ENCODE results near the gene GALNT11.

GALNT11 gene
- long read RNA-seq, transcript GALNT11-205 (12 exons, 2,727 nt): major isoform, 120 of 159 reads
- long read RNA-seq, partial matches to known transcripts: 7 of 159 reads
- long read RNA-seq, other reads (novel, unspliced or antisense): 32 of 159 reads

DNA sequence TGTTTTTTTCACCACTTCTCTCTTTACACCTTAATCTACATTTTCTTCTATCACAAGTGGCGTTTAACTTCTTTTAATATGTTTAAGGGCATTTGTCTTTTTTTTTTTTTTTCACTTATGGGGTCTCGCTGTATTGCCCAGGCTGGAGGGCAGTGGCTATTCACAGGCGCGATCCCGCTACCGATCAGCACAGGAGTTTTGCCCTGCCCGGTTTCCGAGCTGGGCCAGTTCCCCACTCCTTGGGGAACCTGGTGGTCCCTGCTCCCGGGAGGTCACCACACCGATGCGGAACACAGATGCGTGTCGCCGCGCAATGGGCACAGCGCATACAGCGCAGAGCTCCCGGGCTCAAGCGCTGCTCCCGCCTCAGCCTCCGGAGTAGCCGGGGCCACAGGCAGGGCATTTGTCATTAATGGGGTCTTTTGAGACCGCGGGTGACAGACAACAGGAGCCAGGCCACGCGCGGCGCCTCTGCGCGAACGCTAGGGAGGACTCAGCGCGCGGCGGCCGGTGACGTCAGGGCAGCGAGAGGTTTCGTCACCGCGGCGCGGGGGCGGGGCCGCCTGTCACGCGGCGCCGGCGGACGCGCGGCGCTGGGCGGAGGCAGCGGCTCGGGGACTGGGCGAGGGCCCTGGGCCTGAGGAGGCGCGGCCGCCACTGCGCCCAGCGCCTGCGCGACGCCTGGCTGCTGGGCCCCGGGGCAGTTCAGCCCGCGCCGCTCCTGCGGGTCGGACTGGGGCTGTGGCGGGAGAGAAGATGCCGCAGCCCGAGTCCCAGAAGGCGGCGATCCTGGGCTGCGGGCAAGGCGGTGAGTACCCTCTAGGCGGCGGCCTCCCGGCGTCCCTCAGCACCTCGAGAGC, at the start of gene GALNT11:
Gene GALNT11, plus strand, starts transcription at position 598 of the 860 bp plus-strand sequence. CDS start 68,554 bp downstream, outside the sequence.
- TF ChIP-seq POLR2AphosphoS5 (IDR thresholded peaks at IDR 0.05; ENCODE audit: low read depth): peak; percentile 84; the same call in 1 of the 2 replicates
- TF ChIP-seq, protein P1, sequence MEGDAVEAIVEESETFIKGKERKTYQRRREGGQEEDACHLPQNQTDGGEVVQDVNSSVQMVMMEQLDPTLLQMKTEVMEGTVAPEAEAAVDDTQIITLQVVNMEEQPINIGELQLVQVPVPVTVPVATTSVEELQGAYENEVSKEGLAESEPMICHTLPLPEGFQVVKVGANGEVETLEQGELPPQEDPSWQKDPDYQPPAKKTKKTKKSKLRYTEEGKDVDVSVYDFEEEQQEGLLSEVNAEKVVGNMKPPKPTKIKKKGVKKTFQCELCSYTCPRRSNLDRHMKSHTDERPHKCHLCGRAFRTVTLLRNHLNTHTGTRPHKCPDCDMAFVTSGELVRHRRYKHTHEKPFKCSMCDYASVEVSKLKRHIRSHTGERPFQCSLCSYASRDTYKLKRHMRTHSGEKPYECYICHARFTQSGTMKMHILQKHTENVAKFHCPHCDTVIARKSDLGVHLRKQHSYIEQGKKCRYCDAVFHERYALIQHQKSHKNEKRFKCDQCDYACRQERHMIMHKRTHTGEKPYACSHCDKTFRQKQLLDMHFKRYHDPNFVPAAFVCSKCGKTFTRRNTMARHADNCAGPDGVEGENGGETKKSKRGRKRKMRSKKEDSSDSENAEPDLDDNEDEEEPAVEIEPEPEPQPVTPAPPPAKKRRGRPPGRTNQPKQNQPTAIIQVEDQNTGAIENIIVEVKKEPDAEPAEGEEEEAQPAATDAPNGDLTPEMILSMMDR (IDR thresholded peaks at IDR 0.05; ENCODE audit: insufficient read depth, low read length): no peak
- TF ChIP-seq SPI1 (IDR thresholded peaks at IDR 0.05; ENCODE audit: borderline replicate concordance, low read depth): no peak
- TF ChIP-seq, protein P2, sequence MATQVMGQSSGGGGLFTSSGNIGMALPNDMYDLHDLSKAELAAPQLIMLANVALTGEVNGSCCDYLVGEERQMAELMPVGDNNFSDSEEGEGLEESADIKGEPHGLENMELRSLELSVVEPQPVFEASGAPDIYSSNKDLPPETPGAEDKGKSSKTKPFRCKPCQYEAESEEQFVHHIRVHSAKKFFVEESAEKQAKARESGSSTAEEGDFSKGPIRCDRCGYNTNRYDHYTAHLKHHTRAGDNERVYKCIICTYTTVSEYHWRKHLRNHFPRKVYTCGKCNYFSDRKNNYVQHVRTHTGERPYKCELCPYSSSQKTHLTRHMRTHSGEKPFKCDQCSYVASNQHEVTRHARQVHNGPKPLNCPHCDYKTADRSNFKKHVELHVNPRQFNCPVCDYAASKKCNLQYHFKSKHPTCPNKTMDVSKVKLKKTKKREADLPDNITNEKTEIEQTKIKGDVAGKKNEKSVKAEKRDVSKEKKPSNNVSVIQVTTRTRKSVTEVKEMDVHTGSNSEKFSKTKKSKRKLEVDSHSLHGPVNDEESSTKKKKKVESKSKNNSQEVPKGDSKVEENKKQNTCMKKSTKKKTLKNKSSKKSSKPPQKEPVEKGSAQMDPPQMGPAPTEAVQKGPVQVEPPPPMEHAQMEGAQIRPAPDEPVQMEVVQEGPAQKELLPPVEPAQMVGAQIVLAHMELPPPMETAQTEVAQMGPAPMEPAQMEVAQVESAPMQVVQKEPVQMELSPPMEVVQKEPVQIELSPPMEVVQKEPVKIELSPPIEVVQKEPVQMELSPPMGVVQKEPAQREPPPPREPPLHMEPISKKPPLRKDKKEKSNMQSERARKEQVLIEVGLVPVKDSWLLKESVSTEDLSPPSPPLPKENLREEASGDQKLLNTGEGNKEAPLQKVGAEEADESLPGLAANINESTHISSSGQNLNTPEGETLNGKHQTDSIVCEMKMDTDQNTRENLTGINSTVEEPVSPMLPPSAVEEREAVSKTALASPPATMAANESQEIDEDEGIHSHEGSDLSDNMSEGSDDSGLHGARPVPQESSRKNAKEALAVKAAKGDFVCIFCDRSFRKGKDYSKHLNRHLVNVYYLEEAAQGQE (IDR thresholded peaks at IDR 0.05; ENCODE audit: insufficient replicate concordance, low read depth): peak; percentile 29
- TF ChIP-seq GABPA (IDR thresholded peaks at IDR 0.05; ENCODE audit: low read depth): no peak
- DNase-seq (ENCODE audit: low read depth in 1 of 2, low spot score in 1 of 2): peak; percentile 68 to 73
- Histone ChIP-seq H3K27me3 (ENCODE audit: insufficient read depth, poor library complexity, severe bottlenecking) (no peaks in the 10 kb centered on the region), H3K27ac (replicated peaks) (peak within 1 kb of the TSS; percentile 80), H3K4me3 (replicated peaks; ENCODE audit: insufficient read depth, low read length) (peak within 1 kb of the TSS; percentile 70)

DNA sequence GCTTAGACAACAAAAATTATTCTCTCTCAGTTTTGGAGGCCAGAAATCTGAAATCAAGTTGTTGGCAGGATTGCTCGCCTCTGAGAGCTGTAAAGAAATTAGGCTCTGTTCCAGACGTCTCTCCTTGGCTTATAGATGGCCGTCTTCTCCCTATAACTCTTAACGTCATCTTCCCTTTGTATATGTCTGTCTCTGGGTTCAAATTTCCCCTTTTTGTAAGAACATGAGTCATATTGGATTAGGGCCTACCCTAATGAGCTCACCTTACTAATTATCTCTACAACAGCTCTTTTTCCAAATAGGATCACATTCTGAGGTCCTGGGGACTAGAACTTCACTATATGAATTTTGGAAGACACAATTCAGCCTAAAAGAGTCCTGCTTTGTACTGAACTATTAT, 46.9 kb upstream of the GALNT11 start:
- no peak for DNase-seq (ENCODE audit: low read depth in 1 of 2, low spot score in 1 of 2)
- Histone ChIP-seq H3K4me3 (replicated peaks; ENCODE audit: insufficient read depth, low read length) (no peak overlapping the region), H3K27ac (replicated peaks) (no peak overlapping the region), H3K27me3 (ENCODE audit: insufficient read depth, poor library complexity, severe bottlenecking) (no peaks in the 10 kb centered on the region)
- TF ChIP-seq, protein P2 (IDR thresholded peaks at IDR 0.05; ENCODE audit: insufficient replicate concordance, low read depth): no peak
- TF ChIP-seq SPI1 (IDR thresholded peaks at IDR 0.05; ENCODE audit: borderline replicate concordance, low read depth): no peak
- TF ChIP-seq, protein P1 (IDR thresholded peaks at IDR 0.05; ENCODE audit: insufficient read depth, low read length): no peak
- no peak for TF ChIP-seq POLR2AphosphoS5 (IDR thresholded peaks at IDR 0.05; ENCODE audit: low read depth)
- no peak for TF ChIP-seq GABPA (IDR thresholded peaks at IDR 0.05; ENCODE audit: low read depth)

DNA sequence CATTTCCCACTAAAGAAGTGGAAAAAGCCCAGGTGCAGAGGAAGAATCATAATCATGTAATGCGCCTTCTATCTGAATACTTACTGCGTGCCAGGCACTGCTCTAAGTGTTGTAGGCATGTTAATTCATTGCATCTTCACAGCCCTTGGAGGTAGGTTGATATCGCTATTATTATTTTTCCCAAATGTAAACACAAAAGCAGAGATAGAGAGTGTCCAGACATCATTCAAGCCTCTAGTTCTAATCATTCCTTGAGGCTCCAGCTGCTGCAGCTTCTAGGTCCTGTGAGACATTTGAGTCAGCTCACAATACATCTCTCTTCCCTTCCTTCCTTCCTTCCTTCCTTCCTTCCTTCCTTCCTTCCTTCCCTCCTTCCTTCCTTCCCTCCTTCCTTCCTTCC, 44.3 kb upstream of the GALNT11 start:
- H3K27ac ChIP-seq (replicated peaks): no peak overlapping the region
- no peak overlapping the region for H3K4me3 ChIP-seq (replicated peaks; ENCODE audit: insufficient read depth, low read length)
- TF ChIP-seq GABPA (IDR thresholded peaks at IDR 0.05; ENCODE audit: low read depth): no peak
- TF ChIP-seq SPI1 (IDR thresholded peaks at IDR 0.05; ENCODE audit: borderline replicate concordance, low read depth): no peak
- TF ChIP-seq, protein P2 (IDR thresholded peaks at IDR 0.05; ENCODE audit: insufficient replicate concordance, low read depth): no peak
- TF ChIP-seq, protein P1 (IDR thresholded peaks at IDR 0.05; ENCODE audit: insufficient read depth, low read length): no peak
- no peak for TF ChIP-seq POLR2AphosphoS5 (IDR thresholded peaks at IDR 0.05; ENCODE audit: low read depth)
- no peaks in the 10 kb centered on the region for H3K27me3 ChIP-seq (ENCODE audit: insufficient read depth, poor library complexity, severe bottlenecking)
- DNase-seq (ENCODE audit: low read depth in 1 of 2, low spot score in 1 of 2): no peak
